ENCODE results near the gene POLN. TPM values are rescaled to one million over a fixed set of nuclear protein-coding genes. Genes with fewer than 3 reads are reported as not detected.

The POLN gene
- polyA plus RNA-seq, 3 donors = 0.08 to 0.33 (median 0.28) TPM

- Mint-ChIP-seq H3K27me3 (ENCODE audit: low read depth in 3 of 3) (no peaks in the 10 kb centered on the region), H3K9me3 (no peaks in the 10 kb centered on the region), H3K4me1 (peaks cover 60% of the 10 kb centered on the region), H3K36me3 (peaks cover 11 to 25% of the 10 kb centered on the region in 2 donors), H3K27ac (peak overlapping the region; percentile 86 to 94 (median 91)), H3K4me3 (peak overlapping the region; percentile 88 to 95)
- Histone ChIP-seq H3K4me3 (replicated peaks in 1 of 3; ENCODE audit: low read depth in 2 of 3, low read length in 3 of 3) (peak overlapping the region; percentile 61 to 93 (median 86)), H3K79me2 (ENCODE audit: insufficient read depth, low read length) (peaks cover 55% of the 10 kb centered on the region), H4K20me1 (ENCODE audit: insufficient read depth, low read length) (peaks cover 38% of the 10 kb centered on the region), H3K36me3 (replicated peaks in 1 of 2; ENCODE audit: control insufficient read depth in 1 of 2, insufficient read depth in 2 of 2, low read length in 2 of 2) (peaks cover 2 to 11% of the 10 kb centered on the region in 2 donors), H3K4me1 (ENCODE audit: control insufficient read depth in 1 of 2, insufficient read depth in 2 of 2, low read length in 2 of 2) (peaks cover 40 to 61% of the 10 kb centered on the region in 2 donors), H3K9ac (ENCODE audit: insufficient read depth, low read length, poor library complexity, severe bottlenecking) (peak overlapping the region; percentile 88), H3K27me3 (ENCODE audit: control insufficient read depth in 2 of 2, insufficient read depth in 2 of 2, low read length in 2 of 2) (no peaks in the 10 kb centered on the region), H3K4me2 (replicated peaks; ENCODE audit: extremely low read depth, low read length, poor library complexity, severe bottlenecking) (peak overlapping the region; percentile 76), H3K27ac (ENCODE audit: low read depth in 1 of 2, low read length in 2 of 2) (peak overlapping the region; percentile 43 to 86), H3K9me3 (replicated peaks in 1 of 2; ENCODE audit: control insufficient read depth in 1 of 2, insufficient read depth in 1 of 2, low read length in 2 of 2) (no peaks in the 10 kb centered on the region), H2AFZ (ENCODE audit: insufficient read depth, low read depth, low read length, poor library complexity, severe bottlenecking) (peak overlapping the region; percentile 89)
- intact Hi-C loops (cut with micrococcal nuclease) = loop anchor here (5.0 to 10.0 kb wide), 6 partner anchors 181 to 666 kb away; partner anchors contain the start of genes FAM193A (in 2 of the 2), RNF4 (in 2 of the 2) and TNIP2 (in 1 of the 2)
- WGBS (ENCODE audit: insufficient coverage) = no CpG with 5 or more reads among the region's 7 CpGs
- TF ChIP-seq, protein P1, sequence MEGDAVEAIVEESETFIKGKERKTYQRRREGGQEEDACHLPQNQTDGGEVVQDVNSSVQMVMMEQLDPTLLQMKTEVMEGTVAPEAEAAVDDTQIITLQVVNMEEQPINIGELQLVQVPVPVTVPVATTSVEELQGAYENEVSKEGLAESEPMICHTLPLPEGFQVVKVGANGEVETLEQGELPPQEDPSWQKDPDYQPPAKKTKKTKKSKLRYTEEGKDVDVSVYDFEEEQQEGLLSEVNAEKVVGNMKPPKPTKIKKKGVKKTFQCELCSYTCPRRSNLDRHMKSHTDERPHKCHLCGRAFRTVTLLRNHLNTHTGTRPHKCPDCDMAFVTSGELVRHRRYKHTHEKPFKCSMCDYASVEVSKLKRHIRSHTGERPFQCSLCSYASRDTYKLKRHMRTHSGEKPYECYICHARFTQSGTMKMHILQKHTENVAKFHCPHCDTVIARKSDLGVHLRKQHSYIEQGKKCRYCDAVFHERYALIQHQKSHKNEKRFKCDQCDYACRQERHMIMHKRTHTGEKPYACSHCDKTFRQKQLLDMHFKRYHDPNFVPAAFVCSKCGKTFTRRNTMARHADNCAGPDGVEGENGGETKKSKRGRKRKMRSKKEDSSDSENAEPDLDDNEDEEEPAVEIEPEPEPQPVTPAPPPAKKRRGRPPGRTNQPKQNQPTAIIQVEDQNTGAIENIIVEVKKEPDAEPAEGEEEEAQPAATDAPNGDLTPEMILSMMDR (IDR thresholded peaks at IDR 0.05) = no peak
- no peak for DNase-seq
Measured at GRCh38 chr4:2241003-2241402, 918 bp downstream of the POLN start.

DNA sequence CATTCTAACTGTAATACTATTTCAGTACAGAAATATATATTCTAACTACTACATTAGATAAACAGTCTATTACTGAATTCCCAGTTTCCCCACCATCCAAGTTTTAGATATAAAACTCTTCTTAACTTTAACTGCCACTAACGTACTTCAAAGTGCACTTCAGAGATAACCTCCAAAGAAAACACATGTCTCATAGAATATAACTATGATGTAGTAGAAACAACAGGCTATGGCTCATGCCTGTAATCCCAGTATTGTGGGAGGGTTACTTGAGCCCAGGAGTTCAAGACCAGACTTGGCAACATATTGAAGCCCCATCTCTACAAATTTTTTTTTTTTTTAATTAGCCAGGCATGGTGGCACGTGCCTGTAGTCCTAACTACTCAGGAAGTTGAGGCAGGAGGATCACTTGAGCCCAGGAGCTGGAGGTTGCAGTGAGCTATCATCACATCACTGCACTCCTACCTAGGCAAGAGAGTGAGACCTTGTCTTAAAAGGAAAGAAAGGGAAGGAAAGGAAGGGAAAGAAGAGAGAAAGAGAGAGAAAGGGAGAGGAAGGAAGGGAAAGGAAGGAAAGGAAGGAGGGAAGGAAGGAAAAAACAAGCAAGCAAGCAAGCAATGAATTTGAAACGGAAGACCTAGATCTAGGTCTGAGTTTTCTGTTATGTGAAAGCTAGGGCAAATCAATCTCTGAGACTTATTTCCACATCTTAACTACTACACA lies 4.8 kb downstream of the POLN start:
- no CpG with 5 or more reads among the region's 3 CpGs for WGBS (ENCODE audit: insufficient coverage)
- Histone ChIP-seq H2AFZ (ENCODE audit: insufficient read depth, low read depth, low read length, poor library complexity, severe bottlenecking) (no peak overlapping the region), H3K36me3 (replicated peaks in 1 of 2; ENCODE audit: control insufficient read depth in 1 of 2, insufficient read depth in 2 of 2, low read length in 2 of 2) (peaks cover 26 to 49% of the 10 kb centered on the region in 2 donors), H3K9me3 (replicated peaks in 1 of 2; ENCODE audit: control insufficient read depth in 1 of 2, insufficient read depth in 1 of 2, low read length in 2 of 2) (no peaks in the 10 kb centered on the region), H3K27ac (ENCODE audit: low read depth in 1 of 2, low read length in 2 of 2) (peak overlapping the region in 1 of 2 donors; percentile 43), H3K79me2 (ENCODE audit: insufficient read depth, low read length) (peaks cover 76% of the 10 kb centered on the region), H4K20me1 (ENCODE audit: insufficient read depth, low read length) (peaks cover 45% of the 10 kb centered on the region), H3K27me3 (ENCODE audit: control insufficient read depth in 2 of 2, insufficient read depth in 2 of 2, low read length in 2 of 2) (no peaks in the 10 kb centered on the region), H3K4me2 (replicated peaks; ENCODE audit: extremely low read depth, low read length, poor library complexity, severe bottlenecking) (no peak overlapping the region), H3K9ac (ENCODE audit: insufficient read depth, low read length, poor library complexity, severe bottlenecking) (no peak overlapping the region), H3K4me1 (ENCODE audit: control insufficient read depth in 1 of 2, insufficient read depth in 2 of 2, low read length in 2 of 2) (peaks cover 16 to 37% of the 10 kb centered on the region in 2 donors), H3K4me3 (replicated peaks in 1 of 3; ENCODE audit: low read depth in 2 of 3, low read length in 3 of 3) (no peak overlapping the region)
- H3K36me3 Mint-ChIP-seq = peaks cover 34 to 53% of the 10 kb centered on the region in 2 donors
- TF ChIP-seq, protein P1 (IDR thresholded peaks at IDR 0.05) = no peak
- no peak for DNase-seq
- intact Hi-C loops (cut with micrococcal nuclease) = no loop called here
- H3K4me3 Mint-ChIP-seq = no peak overlapping the region
- no peaks in the 10 kb centered on the region for H3K27me3 Mint-ChIP-seq (ENCODE audit: low read depth in 3 of 3)
- peaks cover 33% of the 10 kb centered on the region for H3K4me1 Mint-ChIP-seq
- peak overlapping the region in 3 of 7 donors; percentile 0 to 67 (median 47) for H3K27ac Mint-ChIP-seq
- no peaks in the 10 kb centered on the region for H3K9me3 Mint-ChIP-seq

All from CD14-positive monocyte (primary cell).